OCI-LY1 (cell line): ENCODE measurements around the gene CCL1.

Experiments used
- H2AFZ ChIP-seq: fragments of 200-600 bp; sonication (generic), shearing (Covaris generic); 2 replicates; pipeline ENCODE4 v1.6.0; 2014; ENCODE audit warnings: antibody characterized with exemption, mild to moderate bottlenecking, low read length
- H3F3A ChIP-seq: fragments of 200-600 bp; sonication (generic), shearing (Covaris generic); 2 replicates; pipeline ENCODE4 v1.6.0; 2014; ENCODE audit warnings: mild to moderate bottlenecking, antibody characterized with exemption, low read length, moderate library complexity; ENCODE audit not compliant: insufficient read depth
- H3K27ac ChIP-seq: fragments of 200-600 bp; sonication (generic); 2 replicates; pipeline ENCODE4 v1.5.1; 2014; ENCODE audit warnings: low read length, mixed run types, mild to moderate bottlenecking, low read depth; ENCODE audit not compliant: poor library complexity, severe bottlenecking
- H3K27me3 ChIP-seq: fragments of 200-600 bp; sonication (generic); 2 replicates; pipeline ENCODE4 v1.6.0; 2014; ENCODE audit warnings: antibody characterized with exemption, mild to moderate bottlenecking, low read length, moderate library complexity; ENCODE audit not compliant: insufficient read depth
- H3K36me3 ChIP-seq: fragments of 200-600 bp; sonication (generic); 2 replicates; pipeline ENCODE4 v1.6.1; 2014; ENCODE audit warnings: mild to moderate bottlenecking, antibody characterized with exemption, low read length, moderate library complexity, mixed read lengths; ENCODE audit not compliant: insufficient read depth
- H3K4me1 ChIP-seq: fragments of 200-600 bp; sonication (generic); 2 replicates; pipeline ENCODE4 v1.5.1; 2014; ENCODE audit warnings: mild to moderate bottlenecking, low read length, moderate library complexity; ENCODE audit not compliant: insufficient read depth, severe bottlenecking
- H3K4me2 ChIP-seq: fragments of 200-600 bp; sonication (generic), shearing (Covaris generic); 2 replicates; pipeline ENCODE4 v1.6.1; 2014; ENCODE audit warnings: low read length
- H3K4me3 ChIP-seq: fragments of 200-600 bp; sonication (generic); 2 replicates; pipeline ENCODE4 v1.5.1; 2014; ENCODE audit warnings: low read length, low read depth, mild to moderate bottlenecking, mixed read lengths; ENCODE audit not compliant: poor library complexity, severe bottlenecking
- H3K79me2 ChIP-seq: fragments of 200-600 bp; shearing (Covaris generic); 2 replicates; pipeline ENCODE4 v1.6.1; 2016; ENCODE audit warnings: mixed run types, low read length, mixed read lengths; ENCODE audit not compliant: insufficient read depth
- H3K9ac ChIP-seq: fragments of 200-600 bp; sonication (generic), shearing (Covaris generic); 2 replicates; pipeline ENCODE4 v1.6.1; 2014; ENCODE audit warnings: mild to moderate bottlenecking, low read length, mixed read lengths
- H3K9me2 ChIP-seq: fragments of 200-600 bp; sonication (generic), shearing (Covaris generic); 2 replicates; pipeline ENCODE4 v1.6.1; 2014; ENCODE audit warnings: low read depth, mild to moderate bottlenecking, low read length, mixed read lengths
- H3K9me3 ChIP-seq: fragments of 200-600 bp; shearing (Covaris generic); 2 replicates; pipeline ENCODE4 v1.6.1; 2014; ENCODE audit warnings: low read length, mixed read lengths
- H4K20me1 ChIP-seq: fragments of 200-600 bp; sonication (generic), shearing (Covaris generic); 2 replicates; pipeline ENCODE4 v1.6.0; 2016; ENCODE audit warnings: mild to moderate bottlenecking, low read length; ENCODE audit not compliant: insufficient read depth
- CTCF ChIP-seq: fragments of 200-600 bp; sonication (generic), shearing (Covaris generic); IDR thresholded peaks from 2 replicates; pipeline ENCODE4 v1.5.1; 2017; ENCODE audit warnings: mild to moderate bottlenecking, antibody characterized with exemption, low read length, moderate library complexity, mixed read lengths
- EZH2 ChIP-seq: fragments of 200-600 bp; sonication (generic), shearing (Covaris generic); IDR thresholded peaks from 2 replicates; pipeline ENCODE4 v1.8.0; 2017; ENCODE audit warnings: borderline replicate concordance, mixed run types, mild to moderate bottlenecking, antibody characterized with exemption, low read length, moderate library complexity, mixed read lengths

The CCL1 gene

GRCh38 chr17:34378664-34379101 is 15.7 kb upstream of the CCL1 start:
- no peaks in the 10 kb centered on the region for H3K9me2 ChIP-seq
- no peaks in the 10 kb centered on the region for H3K9me3 ChIP-seq
- 0 out of 2 replicates have a peak, but pooled peaks cover 3% of the 10 kb centered on the region for H3K27me3 ChIP-seq
- H4K20me1 ChIP-seq, result no peaks in the 10 kb centered on the region
- no peaks in the 10 kb centered on the region for H3K4me1 ChIP-seq
- TF ChIP-seq CTCF (no peak), EZH2 (no peak)
- H3K4me3 ChIP-seq, result no peak overlapping the region
- H3K4me2 ChIP-seq, result peak overlapping the region; percentile 21; the same call in 1 of the 2 replicates
- no peak overlapping the region for H3K9ac ChIP-seq
- H3K36me3 ChIP-seq, result no peaks in the 10 kb centered on the region
- no peak overlapping the region for H3K27ac ChIP-seq
- H3K79me2 ChIP-seq, result no peaks in the 10 kb centered on the region
- H2AFZ ChIP-seq, result no peak overlapping the region
- H3F3A ChIP-seq, result no peaks in the 10 kb centered on the region

GRCh38 chr17:34377078-34377823 is 14.2 kb upstream of the CCL1 start:
- Histone ChIP-seq H3K27ac (no peak overlapping the region), H3K36me3 (no peaks in the 10 kb centered on the region), H3K4me1 (no peaks in the 10 kb centered on the region), H3F3A (no peaks in the 10 kb centered on the region), H3K9me2 (no peaks in the 10 kb centered on the region), H3K79me2 (no peaks in the 10 kb centered on the region), H3K27me3 (no peaks in the 10 kb centered on the region), H4K20me1 (no peaks in the 10 kb centered on the region), H2AFZ (no peak overlapping the region), H3K4me2 (no peak overlapping the region), H3K9me3 (no peaks in the 10 kb centered on the region), H3K4me3 (no peak overlapping the region), H3K9ac (no peak overlapping the region)
- TF ChIP-seq CTCF (no peak), EZH2 (no peak)

- Histone ChIP-seq H3K27ac (no peak overlapping the region), H4K20me1 (no peaks in the 10 kb centered on the region)
Observed at GRCh38 chr17:34375426-34375997, 12.5 kb upstream of the CCL1 start.

More at GRCh38 chr17:34375426-34375997, 12.5 kb upstream of the CCL1 start:
- Histone ChIP-seq H3K4me2 (no peak overlapping the region), H3K27me3 (no peaks in the 10 kb centered on the region), H3K9me2 (no peaks in the 10 kb centered on the region), H3K9me3 (no peaks in the 10 kb centered on the region), H3K9ac (no peak overlapping the region), H2AFZ (no peak overlapping the region), H3K79me2 (no peaks in the 10 kb centered on the region), H3F3A (no peaks in the 10 kb centered on the region), H3K36me3 (no peaks in the 10 kb centered on the region), H3K4me1 (no peaks in the 10 kb centered on the region), H3K4me3 (no peak overlapping the region)
- TF ChIP-seq CTCF, result no peak
- no peak for TF ChIP-seq EZH2
